NCI-H2196 treated with DMSO at 0.1 percent for 48 hours (cell line): Measurements from ENCODE around the gene ACIN1.
"Not testable (repeated sequence)": the region's sequence is repeated elsewhere in the genome, so short reads cannot be mapped to it uniquely, and the experiment has no call there.

Source experiments
- DNase-seq: peaks from one replicate; lab custom pipeline; 2025; ENCODE audit not compliant: unreplicated experiment; lab: John Stamatoyannopoulos, UW

ACIN1 gene

DNA sequence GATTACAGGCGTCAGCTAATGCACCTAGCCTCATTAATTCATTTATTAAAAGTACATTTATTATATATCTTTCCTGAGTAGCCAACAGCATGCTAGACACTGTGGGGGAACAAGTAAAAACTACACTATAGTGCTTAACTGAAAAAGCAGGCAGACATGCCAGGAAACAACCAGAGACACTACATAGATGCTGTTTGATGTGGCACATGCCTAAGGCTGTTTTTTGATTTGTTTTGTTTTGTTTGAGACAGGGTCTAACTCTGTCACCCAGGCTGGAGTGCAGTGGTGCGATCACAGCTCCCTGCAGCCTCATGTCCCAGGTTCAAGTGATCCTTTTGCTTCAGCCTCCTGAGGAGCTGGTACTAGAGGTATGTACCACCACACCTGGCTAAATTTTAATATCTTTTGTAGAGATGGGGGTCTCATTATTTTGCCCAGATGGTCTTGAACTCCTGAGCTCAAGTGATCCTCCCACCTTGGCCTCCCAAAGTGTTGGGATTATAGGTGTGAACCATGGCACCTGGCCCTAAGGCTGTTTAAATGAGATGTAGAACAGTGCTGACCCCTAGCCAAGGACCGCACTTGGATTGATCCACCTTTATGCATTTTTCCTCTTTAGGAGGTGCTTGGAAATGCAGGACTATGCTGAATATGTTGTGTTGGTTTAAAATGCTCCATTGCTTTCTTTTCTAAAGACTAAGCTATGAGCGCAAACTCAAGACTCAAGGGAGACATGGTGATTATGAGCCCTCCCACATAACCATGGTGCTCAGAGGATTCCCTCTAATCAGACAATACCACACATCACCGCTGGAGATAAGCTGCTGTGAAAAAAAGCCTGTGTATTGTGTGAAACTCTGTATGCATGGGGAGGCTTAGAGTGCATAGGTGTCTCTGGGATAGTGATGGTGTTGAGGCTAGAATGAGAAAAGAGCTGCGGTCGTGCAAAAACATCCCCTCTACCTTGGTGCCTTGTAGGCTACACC is 74.5 kb downstream of the ACIN1 start:
- no peak for DNase-seq

DNA sequence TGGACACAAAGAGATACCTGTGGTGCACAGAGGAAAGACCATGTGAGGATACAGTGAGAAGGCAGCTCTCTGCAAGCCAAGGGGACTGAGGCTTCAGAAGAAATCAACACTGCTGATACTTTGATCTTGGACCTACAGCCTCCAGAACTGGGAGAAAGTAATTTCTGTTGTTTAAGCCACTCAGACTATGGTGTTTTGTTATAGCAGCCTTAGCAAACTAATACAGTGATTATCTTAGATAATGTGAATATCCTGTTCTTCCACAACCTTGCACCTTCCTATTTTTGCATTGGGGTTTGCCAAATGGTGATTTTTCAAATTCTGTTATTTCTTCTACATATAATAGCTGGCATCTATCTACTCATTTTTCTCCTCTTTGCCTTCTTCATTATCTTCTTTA is 76.8 kb downstream of the ACIN1 start:
- DNase-seq: no peak

- DNase-seq: no peak
Observed at GRCh38 chr14:23017091-23017490, 77.8 kb downstream of the ACIN1 start.

- DNase-seq: no peak
Observed at GRCh38 chr14:23015618-23016017, 79.3 kb downstream of the ACIN1 start.

DNA sequence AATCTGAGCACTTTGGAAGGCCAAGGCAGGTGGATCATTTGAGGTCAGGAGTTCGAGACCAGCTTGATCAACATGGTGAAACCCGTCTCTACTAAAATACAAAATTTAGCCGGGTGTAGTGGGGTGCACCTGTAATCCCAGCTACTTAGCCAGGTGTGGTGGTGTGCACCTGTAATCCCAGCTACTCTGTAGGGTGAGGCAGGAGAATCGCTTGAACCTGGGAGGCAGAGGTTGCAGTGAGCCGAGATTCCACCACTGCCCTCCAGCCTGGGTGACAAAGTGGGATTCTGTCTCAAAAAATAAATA is 81.2 kb downstream of the ACIN1 start:
- DNase-seq: not testable (repeated sequence)

GRCh38 chr14:23013054-23013748 is 81.7 kb downstream of the ACIN1 start:
- DNase-seq: no peak

DNA sequence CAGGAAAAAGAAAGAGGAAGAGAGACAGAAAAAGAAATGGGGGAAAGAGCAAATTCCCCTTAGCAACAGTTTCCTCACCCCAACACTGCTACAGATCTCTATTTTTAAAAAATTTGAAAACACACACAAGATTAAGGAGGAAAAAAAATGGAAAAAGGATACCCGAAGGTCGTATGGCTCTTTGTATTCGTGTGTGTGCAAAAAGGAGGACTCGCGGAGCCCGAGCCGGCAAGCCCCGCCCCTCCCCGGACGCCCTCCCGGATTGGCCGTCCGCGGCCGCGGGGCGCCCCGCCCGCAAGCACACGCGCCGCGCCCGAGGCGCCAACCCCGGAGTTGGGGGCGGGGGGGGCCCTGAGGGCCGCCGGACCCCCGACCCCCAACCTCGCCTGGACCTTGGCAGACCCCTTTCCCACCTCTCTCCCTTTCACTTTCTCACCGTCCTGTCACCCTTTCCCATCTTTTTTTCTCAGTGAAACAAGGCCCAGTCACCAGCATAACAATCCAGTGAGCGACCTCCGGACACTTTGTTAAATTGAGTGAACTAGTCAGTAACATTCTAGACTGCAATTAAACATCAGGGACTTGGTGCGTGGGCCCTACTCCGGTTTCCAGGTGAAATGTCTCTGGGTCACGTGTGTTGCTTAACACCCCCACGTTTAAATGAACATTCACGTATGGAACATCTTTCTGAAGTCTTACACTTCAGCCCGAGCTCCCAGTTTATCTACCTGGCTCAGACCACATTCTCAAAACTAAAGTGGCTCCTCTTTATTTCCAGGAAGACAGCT is 84.8 kb downstream of the ACIN1 start, which contains the start of gene C14orf93:
Gene C14orf93 (minus strand): TSS at position 205 of the 788 bp plus-strand sequence. CDS start 11,120 bp downstream, outside the sequence.
- peak; percentile 60 for DNase-seq

DNA sequence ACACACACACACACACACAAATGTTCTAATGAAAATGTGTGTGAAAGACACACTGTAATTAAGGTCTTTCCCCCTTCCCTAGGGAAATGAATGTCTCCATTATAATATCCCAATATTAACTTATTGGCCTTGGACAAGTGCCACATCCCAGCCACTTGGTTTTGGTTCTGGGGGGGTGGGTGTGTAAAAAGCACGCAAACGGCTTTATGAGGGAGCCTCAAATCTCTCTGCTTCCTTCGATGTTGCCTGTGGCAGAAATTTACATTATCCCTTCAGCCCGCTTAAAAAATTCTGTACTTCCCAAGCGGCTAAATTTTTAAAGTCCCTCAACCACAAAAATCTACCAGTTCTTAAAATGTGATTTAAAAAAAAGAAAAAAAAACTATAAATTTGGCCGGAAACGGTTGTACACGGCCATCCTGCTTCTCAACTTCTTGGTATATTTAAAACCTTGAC is 85.4 kb downstream of the ACIN1 start:
- no peak for DNase-seq

DNA sequence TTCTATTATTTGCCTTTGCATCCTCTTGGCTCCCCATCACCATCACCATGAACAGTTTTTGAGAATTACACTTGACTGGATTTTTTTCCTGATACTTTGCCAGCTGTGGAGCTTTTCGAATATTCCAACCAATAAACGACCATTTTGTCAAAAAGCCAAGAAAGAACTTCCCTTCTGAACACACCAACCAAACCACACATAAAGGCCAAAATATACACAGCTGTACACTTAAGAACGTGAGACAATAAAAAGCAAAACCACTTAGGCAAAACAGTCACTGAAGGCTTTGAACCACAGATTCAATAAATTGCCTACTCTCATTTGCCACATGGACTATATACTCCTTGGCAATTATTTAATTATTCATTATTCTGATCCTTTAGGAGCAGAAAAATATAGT is 86.1 kb downstream of the ACIN1 start:
- DNase-seq: peak; percentile 20
